ENCODE data around the gene PLXNA4. TPM values are rescaled to one million over a fixed set of nuclear protein-coding genes. Genes with fewer than 3 reads are reported as not detected.

Gene PLXNA4
- total RNA-seq, 1 donor from 2014 or later, result 16.2 TPM

DNA sequence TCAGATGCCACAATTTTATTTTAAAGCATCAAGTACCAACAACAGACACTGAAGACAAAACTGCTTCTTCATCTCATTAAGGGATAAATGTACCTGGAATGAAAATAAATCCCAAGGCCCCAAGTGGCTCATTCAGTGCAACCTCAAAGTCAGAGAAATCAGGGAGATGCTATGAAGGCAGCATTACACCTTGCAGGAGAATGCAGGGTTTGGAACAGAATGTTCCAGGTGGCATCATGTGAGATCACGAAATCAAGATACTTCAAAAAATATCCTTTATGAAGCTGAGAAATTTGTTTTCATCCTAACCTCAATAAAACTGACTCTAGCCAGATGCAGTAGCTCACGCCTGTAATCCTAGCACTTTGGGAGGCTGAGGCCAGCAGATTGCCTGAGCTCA is 477.1 kb downstream of the PLXNA4 start:
- no peaks in the 10 kb centered on the region for H3K36me3 Mint-ChIP-seq (ENCODE audit: unreplicated experiment)

DNA sequence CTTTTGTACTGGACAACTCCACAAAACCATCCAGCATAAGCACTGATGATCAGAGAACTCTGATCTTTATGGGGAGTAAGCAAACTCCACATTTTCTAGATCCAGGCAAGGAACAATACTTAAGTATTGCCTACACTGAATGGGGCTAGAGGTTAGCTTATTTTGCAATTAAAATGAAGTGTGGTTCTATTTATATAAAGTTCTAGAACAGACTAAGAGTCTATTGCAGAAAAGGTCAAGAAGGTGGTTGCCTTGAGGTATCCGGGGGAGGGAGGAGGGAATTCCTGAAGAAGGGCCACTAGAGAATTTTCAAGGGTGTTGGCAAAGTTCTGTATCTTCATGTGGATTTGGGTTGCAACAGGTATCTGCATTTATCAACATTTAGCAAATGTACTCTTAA is 477.9 kb downstream of the PLXNA4 start:
- TF ChIP-seq, protein P1, sequence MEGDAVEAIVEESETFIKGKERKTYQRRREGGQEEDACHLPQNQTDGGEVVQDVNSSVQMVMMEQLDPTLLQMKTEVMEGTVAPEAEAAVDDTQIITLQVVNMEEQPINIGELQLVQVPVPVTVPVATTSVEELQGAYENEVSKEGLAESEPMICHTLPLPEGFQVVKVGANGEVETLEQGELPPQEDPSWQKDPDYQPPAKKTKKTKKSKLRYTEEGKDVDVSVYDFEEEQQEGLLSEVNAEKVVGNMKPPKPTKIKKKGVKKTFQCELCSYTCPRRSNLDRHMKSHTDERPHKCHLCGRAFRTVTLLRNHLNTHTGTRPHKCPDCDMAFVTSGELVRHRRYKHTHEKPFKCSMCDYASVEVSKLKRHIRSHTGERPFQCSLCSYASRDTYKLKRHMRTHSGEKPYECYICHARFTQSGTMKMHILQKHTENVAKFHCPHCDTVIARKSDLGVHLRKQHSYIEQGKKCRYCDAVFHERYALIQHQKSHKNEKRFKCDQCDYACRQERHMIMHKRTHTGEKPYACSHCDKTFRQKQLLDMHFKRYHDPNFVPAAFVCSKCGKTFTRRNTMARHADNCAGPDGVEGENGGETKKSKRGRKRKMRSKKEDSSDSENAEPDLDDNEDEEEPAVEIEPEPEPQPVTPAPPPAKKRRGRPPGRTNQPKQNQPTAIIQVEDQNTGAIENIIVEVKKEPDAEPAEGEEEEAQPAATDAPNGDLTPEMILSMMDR (IDR thresholded peaks at IDR 0.05; ENCODE audit: partially characterized antibody, unreplicated experiment), result no peak
- DNase-seq, result no peak
- Mint-ChIP-seq H3K4me1 (ENCODE audit: low read depth, unreplicated experiment) (peaks cover 20% of the 10 kb centered on the region), H3K9me3 (ENCODE audit: unreplicated experiment) (peaks cover 7% of the 10 kb centered on the region), H3K27me3 (ENCODE audit: unreplicated experiment) (peaks cover 5% of the 10 kb centered on the region), H3K27ac (ENCODE audit: unreplicated experiment) (no peak overlapping the region), H3K4me3 (ENCODE audit: unreplicated experiment) (no peak overlapping the region), H3K36me3 (ENCODE audit: unreplicated experiment) (no peaks in the 10 kb centered on the region)

More for the DNA sequence above, 477.1 kb downstream of the PLXNA4 start:
- TF ChIP-seq, protein P1 (IDR thresholded peaks at IDR 0.05; ENCODE audit: partially characterized antibody, unreplicated experiment), result no peak
- Mint-ChIP-seq H3K27me3 (ENCODE audit: unreplicated experiment) (peaks cover 4% of the 10 kb centered on the region), H3K4me3 (ENCODE audit: unreplicated experiment) (no peak overlapping the region), H3K9me3 (ENCODE audit: unreplicated experiment) (peaks cover 7% of the 10 kb centered on the region), H3K4me1 (ENCODE audit: low read depth, unreplicated experiment) (peaks cover 20% of the 10 kb centered on the region), H3K27ac (ENCODE audit: unreplicated experiment) (no peak overlapping the region)
- DNase-seq, result no peak

DNA sequence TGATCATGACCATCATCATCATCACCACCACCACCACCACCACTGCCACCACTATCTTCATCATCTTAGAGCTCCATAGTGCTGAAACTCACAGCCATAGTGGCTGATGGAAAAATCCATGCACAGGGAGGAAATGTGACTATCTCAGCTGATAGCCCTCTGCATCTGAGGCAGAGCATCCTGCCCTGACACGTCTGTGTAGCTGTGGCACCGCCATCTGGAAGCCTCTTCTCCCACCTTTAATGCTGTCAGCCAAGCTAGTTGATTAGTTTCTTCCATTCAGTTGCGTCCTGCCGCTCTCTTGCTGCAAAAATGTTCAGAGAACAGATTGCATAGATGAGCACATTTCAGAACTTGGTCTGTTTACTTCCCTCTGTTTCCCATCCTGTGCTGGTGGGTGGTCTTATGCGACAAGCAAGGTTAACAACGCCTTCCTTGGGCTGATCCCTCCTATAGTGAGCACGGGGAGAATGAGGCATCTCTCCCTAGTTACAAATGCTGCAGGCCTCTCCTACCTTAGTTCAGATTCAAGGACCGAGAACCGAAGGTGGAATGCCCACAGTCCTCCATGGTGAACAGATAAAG is 478.6 kb downstream of the PLXNA4 start:
- H3K27ac Mint-ChIP-seq (ENCODE audit: unreplicated experiment), result no peak overlapping the region
- peaks cover 14% of the 10 kb centered on the region for H3K4me1 Mint-ChIP-seq (ENCODE audit: low read depth, unreplicated experiment)
- peaks cover 9% of the 10 kb centered on the region for H3K27me3 Mint-ChIP-seq (ENCODE audit: unreplicated experiment)
- no peak for DNase-seq
- peaks cover 7% of the 10 kb centered on the region for H3K9me3 Mint-ChIP-seq (ENCODE audit: unreplicated experiment)
- TF ChIP-seq, protein P1 (IDR thresholded peaks at IDR 0.05; ENCODE audit: partially characterized antibody, unreplicated experiment), result no peak
- no peak overlapping the region for H3K4me3 Mint-ChIP-seq (ENCODE audit: unreplicated experiment)
- no peaks in the 10 kb centered on the region for H3K36me3 Mint-ChIP-seq (ENCODE audit: unreplicated experiment)

DNA sequence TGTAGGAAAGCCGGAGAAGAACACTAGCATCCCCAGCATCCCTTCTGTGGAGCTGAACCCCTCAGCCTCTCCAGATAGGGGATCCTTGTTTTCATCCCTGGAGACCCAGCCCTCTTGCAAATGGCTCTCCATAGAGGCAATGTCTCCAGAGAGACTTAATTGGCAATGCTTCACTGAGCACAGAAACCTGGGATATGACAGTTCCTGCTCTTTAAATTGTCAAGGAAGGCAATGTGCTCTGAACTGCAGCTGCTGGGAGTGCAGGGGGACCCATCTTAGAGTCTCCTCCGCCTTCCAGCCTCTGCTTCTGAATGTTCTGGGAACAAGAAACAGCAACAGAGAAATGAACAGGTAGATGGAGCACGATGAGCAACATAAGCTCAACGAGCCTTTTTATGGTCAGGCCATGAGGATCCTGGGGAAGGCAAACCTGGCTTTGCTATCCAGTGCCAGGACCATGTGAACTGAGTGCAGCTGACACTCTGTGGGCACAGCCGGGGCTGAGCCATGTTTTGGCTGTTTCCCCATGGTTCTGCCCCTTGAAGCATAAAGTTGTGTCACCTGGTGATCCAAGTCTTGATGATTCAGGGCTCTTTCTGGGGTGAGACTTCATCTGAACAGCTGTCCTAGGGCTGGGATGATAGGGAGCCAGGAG is 481.0 kb downstream of the PLXNA4 start:
- no peak overlapping the region for H3K4me3 Mint-ChIP-seq (ENCODE audit: unreplicated experiment)
- H3K27me3 Mint-ChIP-seq (ENCODE audit: unreplicated experiment), result peaks cover 7% of the 10 kb centered on the region
- H3K4me1 Mint-ChIP-seq (ENCODE audit: low read depth, unreplicated experiment), result peaks cover 13% of the 10 kb centered on the region
- DNase-seq, result no peak
- TF ChIP-seq, protein P1 (IDR thresholded peaks at IDR 0.05; ENCODE audit: partially characterized antibody, unreplicated experiment), result no peak
- peak overlapping the region; percentile 34 for H3K27ac Mint-ChIP-seq (ENCODE audit: unreplicated experiment)
- no peaks in the 10 kb centered on the region for H3K36me3 Mint-ChIP-seq (ENCODE audit: unreplicated experiment)
- H3K9me3 Mint-ChIP-seq (ENCODE audit: unreplicated experiment), result peaks cover 5% of the 10 kb centered on the region

DNA sequence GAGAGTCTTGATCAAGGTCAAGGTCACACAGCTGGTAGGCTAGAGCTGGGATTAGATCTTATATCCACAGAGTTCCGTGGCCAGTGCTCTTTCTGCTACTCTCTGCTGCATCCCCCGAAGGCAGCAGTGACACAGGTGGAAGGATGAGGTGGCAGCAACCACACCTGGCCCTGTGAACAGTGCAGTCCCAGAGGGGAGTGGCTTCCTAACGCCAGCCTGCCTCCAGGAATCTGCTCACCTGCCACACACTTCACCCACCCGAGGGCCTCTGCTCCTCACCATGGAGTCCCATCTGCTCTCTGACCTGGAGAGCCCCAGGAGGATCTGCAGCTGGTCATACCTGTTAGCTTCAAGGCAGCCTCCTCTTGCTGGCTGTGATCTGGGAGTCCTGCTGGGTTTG is 484.2 kb downstream of the PLXNA4 start:
- Mint-ChIP-seq H3K4me1 (ENCODE audit: low read depth, unreplicated experiment) (peaks cover 10% of the 10 kb centered on the region), H3K27me3 (ENCODE audit: unreplicated experiment) (peaks cover 6% of the 10 kb centered on the region), H3K27ac (ENCODE audit: unreplicated experiment) (no peak overlapping the region), H3K36me3 (ENCODE audit: unreplicated experiment) (no peaks in the 10 kb centered on the region), H3K9me3 (ENCODE audit: unreplicated experiment) (peaks cover 6% of the 10 kb centered on the region), H3K4me3 (ENCODE audit: unreplicated experiment) (no peak overlapping the region)
- DNase-seq, result no peak
- TF ChIP-seq, protein P1 (IDR thresholded peaks at IDR 0.05; ENCODE audit: partially characterized antibody, unreplicated experiment), result no peak
